CD4-positive, alpha-beta T cell treated with Interleukin-1 beta for 1 hour (primary cell): ENCODE results near the gene NBPF19.
"Not testable (repeated sequence)": the region's sequence is repeated elsewhere in the genome, so short reads cannot be mapped to it uniquely, and the experiment has no call there.

Source experiments
- DNase-seq, 2 donors: peaks; one replicate each; pipeline ENCODE4 v3.0.0-alpha.2; 2020 to 2022

NBPF19 gene, protein sequence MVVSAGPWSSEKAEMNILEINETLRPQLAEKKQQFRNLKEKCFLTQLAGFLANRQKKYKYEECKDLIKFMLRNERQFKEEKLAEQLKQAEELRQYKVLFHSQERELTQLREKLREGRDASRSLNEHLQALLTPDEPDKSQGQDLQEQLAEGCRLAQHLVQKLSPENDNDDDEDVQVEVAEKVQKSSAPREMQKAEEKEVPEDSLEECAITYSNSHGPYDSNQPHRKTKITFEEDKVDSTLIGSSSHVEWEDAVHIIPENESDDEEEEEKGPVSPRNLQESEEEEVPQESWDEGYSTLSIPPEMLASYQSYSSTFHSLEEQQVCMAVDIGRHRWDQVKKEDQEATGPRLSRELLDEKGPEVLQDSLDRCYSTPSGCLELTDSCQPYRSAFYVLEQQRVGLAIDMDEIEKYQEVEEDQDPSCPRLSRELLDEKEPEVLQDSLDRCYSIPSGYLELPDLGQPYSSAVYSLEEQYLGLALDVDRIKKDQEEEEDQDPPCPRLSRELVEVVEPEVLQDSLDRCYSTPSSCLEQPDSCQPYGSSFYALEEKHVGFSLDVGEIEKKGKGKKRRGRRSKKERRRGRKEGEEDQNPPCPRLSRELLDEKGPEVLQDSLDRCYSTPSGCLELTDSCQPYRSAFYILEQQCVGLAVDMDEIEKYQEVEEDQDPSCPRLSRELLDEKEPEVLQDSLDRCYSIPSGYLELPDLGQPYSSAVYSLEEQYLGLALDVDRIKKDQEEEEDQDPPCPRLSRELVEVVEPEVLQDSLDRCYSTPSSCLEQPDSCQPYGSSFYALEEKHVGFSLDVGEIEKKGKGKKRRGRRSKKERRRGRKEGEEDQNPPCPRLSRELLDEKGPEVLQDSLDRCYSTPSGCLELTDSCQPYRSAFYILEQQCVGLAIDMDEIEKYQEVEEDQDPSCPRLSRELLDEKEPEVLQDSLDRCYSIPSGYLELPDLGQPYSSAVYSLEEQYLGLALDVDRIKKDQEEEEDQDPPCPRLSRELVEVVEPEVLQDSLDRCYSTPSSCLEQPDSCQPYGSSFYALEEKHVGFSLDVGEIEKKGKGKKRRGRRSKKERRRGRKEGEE (N-terminal part only)

DNA sequence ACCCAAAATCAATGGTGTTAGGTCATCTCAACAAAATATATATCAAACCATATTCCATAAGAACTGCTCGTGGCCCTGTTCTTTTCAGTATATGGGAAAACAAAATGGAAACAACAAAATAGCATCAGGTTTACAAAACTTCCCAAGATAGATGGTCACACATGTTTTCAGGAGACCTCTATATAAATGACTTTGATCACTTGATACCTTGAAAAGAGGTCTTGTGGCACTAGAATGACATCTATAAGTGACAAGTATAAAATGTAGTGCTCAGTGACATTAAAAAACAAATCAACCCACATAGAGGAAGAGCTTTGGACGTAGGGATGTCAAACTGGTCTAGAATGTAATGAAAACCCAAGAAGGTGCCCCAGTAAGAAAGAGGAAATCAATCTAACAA lies at the start of gene NBPF19:
Gene NBPF19, plus strand, starts transcription at position 301 of the 400 bp plus-strand sequence. CDS start 888 bp downstream, outside the sequence.
- DNase-seq, result not testable (repeated sequence)

DNA sequence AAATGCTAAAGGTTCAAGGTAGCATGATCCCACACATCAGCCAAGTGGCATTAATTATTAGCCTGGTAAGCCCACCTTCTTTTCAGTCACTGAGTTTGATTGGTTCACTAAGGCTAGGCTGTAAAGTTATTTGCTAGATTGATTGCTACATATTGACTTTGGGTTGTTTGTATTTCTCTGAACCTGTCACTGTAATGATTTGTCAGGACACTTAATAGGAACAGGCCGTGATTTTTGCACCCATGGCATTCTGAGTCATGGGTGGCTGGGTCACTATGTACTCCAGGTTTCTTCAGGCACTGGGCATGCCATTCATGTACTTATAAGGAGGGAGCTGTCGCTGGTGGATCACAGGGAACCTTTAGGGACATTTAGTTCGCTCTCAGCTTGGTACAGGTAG lies 46.5 kb upstream of the NBPF19 start:
- not testable (repeated sequence) for DNase-seq

DNA sequence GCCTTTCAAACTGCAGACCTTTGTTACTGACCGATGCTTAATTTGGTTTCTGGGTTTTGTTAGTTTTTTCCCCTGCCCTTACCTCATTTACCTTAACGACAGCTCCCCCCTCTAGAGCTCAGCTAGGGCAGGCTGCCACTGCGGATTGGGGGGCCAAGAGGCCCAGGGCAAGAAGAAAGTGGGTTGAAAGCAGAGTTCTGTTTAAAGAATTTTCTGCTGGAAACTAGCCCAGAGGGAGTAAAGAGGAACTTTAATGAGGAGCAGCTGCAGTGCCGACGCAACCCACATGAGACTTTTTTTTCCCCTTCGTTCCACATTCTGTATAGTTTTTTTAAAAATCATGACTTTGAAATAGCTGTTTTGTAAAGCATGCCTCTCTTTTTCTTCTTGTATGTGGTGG lies 29.4 kb upstream of the NBPF19 start:
- DNase-seq, result peak in 1 of 2 donors; percentile 1

DNA sequence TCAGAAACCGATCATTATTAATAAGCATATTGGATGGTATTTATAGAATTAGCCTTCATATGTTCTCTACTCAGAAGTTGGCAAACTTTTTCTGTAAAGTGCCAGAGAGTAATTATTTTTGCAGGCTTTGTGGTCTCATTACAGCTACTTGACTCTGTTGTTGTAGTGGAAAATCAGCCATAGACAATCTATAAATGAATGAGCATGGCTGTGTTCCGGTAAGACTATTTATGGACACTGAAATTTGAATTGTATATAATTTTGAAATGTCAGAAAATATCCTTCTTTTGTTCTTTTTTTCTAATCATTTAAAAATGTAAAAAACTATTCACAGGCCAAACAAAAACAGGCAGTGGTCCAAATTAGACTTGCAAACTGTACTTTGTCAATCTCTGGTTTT lies 22.6 kb upstream of the NBPF19 start:
- DNase-seq, result not testable (repeated sequence)

DNA sequence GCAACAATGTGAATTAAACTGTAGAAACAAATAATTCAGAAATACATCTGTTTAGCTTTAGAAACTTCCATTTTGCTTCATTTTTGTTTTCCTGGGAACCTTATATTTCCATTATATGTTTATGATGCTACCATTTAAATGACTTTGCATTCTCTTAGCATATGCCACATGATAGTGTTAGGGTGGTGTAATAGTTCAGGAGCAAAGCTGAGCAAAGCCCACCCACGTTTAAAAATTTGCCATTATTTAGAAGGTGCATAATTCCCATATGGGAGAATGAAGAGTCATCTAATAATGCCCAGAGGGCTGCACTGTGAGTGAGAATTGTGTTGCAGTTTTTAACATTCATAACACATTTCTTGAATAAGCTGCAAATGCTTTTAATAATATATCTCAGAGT lies 22.2 kb upstream of the NBPF19 start:
- DNase-seq, result not testable (repeated sequence)

DNA sequence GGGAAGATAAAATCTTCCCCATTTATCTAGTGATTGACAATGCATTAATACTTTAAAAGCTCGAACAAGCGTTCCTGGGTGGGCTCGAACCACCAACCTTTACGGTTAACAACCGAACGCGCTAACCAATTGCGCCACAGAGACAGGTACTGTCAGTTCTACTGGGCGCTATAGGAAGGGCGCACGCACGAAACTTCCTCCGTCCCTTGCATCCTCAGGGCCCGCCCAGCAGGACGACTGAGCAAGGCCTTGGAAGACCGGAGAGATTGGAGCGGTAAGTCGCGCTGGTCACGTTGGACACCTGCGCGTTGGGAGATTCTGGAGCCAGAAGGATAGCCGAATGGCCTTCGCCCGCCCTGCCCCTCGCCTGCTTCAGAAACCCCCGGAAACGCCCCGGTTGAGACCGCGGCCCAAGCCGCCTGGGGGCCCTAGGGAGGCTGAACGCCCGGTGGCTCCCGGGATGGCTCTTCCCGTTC lies 83.5 kb downstream of the NBPF19 start:
- peak; percentile 77 to 78 for DNase-seq

DNA sequence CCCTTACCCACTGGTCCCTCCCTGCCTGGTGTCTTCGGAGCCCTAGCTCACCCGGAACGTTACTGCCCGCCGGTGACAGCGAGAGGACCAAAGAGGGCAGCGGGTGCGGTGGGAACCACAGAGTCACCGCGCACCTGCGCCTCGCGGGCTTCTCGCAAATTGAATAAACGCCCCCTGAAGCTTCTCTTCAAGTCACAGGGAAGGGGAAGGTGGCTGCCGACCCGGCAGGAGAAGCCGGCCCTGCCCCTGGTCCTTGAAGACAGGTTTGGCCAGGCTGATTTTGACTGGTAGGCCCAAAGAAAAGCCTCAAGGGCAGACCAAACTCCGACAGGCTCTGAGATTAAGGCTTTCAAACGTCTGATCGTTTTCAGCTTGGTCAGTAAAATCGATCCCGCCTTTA lies 87.0 kb downstream of the NBPF19 start:
- DNase-seq, result not testable (repeated sequence)

DNA sequence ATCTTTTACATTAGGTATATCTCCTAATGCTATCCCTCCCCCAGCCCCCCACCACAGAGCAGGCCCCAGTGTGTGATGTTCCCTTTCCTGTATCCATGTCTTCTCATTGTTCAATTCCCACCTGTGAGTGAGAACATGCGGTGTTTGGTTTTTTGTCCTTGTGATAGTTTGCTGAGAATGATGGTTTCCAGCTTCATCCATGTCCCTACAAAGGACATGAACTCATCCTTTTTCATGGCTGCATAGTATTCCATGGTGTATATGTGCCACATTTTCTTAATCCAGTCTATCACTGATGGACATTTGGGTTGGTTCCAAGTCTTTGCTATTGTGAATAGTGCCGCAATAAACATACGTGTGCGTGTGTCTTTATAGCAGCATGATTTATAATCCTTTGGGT lies 90.6 kb downstream of the NBPF19 start:
- DNase-seq, result not testable (repeated sequence)

DNA sequence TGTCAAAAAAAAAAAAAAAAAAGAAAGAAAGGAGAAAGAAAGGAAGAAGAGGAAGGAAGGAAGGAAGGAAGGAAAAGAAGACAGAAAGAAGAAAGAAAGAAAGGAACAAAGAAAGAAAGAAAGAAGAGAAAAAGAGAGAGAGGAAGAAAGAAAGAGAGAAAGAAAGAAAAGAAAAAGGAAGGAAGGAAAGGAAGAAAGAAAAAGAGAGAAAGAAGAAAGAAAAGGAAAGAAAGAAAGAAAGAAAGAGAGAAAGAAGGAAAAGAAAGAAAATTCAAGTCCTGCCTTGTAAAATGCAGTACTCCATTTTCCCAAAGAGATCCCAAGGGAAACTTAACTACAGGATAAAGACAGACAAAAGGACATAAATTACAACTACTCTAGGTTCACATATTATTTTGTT lies 97.9 kb downstream of the NBPF19 start:
- DNase-seq, result not testable (repeated sequence)

DNA sequence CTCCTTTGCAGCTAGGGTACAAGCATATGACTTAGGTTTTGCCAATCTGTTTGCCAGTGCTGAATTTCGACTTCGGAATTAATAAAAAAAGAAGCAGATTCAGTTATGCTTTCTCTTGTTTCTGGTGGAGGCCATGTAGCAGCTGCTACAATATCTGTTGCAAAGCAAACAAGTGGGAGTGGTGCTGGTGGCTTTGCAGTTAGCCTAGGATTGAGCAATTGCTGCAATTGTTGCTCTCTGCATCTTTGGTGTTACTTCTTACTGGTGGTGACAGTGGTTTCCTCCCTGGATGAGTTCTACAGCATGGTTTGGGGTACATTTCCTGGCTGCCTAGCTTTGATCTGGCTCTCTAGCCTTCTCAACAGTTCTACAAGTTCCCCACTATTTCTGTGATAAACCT lies 110.7 kb downstream of the NBPF19 start:
- peak; percentile 63 to 71 for DNase-seq
